GM10266 (cell line): ENCODE results near the gene GPD1.
"Not testable (repeated sequence)": the region's sequence is repeated elsewhere in the genome, so short reads cannot be mapped to it uniquely, and the experiment has no call there.

Source experiments
- DNase-seq: peaks from one replicate; pipeline ENCODE4 v3.0.0; 2012; ENCODE audit errors: extremely low spot score
- CTCF ChIP-seq: IDR thresholded peaks from 2 replicates; pipeline ENCODE4 v1.5.1; 2012; ENCODE audit warnings: mild to moderate bottlenecking, low read depth; ENCODE audit not compliant: control insufficient read depth, insufficient read depth; ENCODE audit errors: missing control alignments

Gene GPD1

GRCh38 chr12:50083301-50083700, 20.5 kb upstream of the GPD1 start:
- TF ChIP-seq CTCF, result no peak
- no peak for DNase-seq

- not testable (repeated sequence) for DNase-seq
These were observed 19.4 kb upstream of the GPD1 start for GRCh38 chr12:50084409-50084774.

GRCh38 chr12:50084775-50085614, 18.8 kb upstream of the GPD1 start, which contains the start of gene SMARCD1:
SMARCD1 (plus strand) TSS chr12:50085342; CDS start chr12:50085370, 28 bp downstream.
- TF ChIP-seq CTCF, result peak; percentile 81
- peak; percentile 95 for DNase-seq

- no peak for TF ChIP-seq CTCF
- DNase-seq, result no peak
These were observed 18.2 kb upstream of the GPD1 start for GRCh38 chr12:50085615-50086072.

GRCh38 chr12:50086148-50086547, 17.7 kb upstream of the GPD1 start:
- DNase-seq, result no peak
- no peak for TF ChIP-seq CTCF

GRCh38 chr12:50087151-50087550, 16.7 kb upstream of the GPD1 start:
- DNase-seq, result no peak
- TF ChIP-seq CTCF, result no peak

- DNase-seq, result no peak
- no peak for TF ChIP-seq CTCF
These were observed 15.8 kb upstream of the GPD1 start for GRCh38 chr12:50087995-50088394.
